ENCODE results near the gene RFFL.

- TF ChIP-seq POLR2A (IDR thresholded peaks at IDR 0.05): no peak
- no peak for TF ChIP-seq CTCF (IDR thresholded peaks at IDR 0.05)
- TF ChIP-seq POLR2AphosphoS5 (IDR thresholded peaks at IDR 0.05): no peak
Observed at GRCh38 chr17:34991606-34992005, 71.9 kb downstream of the RFFL start.
